ENCODE measurements around the gene TMEM175.

TMEM175 gene

DNA sequence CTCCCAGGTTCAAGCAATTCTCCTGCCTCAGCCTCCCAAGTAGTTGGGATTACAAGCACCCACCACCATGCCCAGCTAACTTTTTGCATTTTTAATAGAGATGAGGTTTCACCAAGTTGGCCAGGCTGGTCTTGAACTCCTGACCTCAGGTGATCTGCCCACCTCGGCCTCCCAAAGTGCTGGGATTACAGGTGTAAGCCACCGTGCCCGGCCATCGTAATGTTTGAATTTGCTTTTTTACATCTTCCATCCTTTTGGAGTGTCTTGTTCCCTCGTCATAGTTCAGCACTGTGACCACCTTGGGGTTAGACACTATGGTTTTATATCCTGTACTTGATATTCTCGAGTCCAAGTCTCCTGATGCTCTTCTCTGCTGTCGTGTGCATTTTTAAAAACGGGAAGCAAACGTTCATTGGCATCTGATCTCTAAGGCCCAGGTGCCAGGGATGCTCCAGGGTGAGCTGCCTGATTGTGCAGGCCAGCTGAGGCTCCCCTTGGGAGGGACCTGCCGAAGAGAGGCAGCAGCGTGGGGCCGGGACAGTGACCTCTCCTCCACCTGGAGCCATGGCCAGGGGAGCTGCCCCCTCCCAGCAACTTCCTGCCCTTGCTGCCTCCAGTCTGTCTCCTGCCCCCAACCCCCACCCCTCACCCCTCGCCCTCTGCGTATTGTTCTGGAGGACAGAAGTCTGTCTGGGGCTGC, 24.4 kb downstream of the TMEM175 start:
- no peak for TF ChIP-seq CTCF (IDR thresholded peaks at IDR 0.05)
- Histone ChIP-seq H3K4me1 (no peaks in the 10 kb centered on the region), H2AFZ (no peak overlapping the region), H3K27me3 (ENCODE audit: control insufficient read depth, insufficient read depth, low read length) (no peaks in the 10 kb centered on the region), H3K4me3 (ENCODE audit: low read depth, low read length) (no peak overlapping the region), H3K9me3 (ENCODE audit: control insufficient read depth, low read length) (no peaks in the 10 kb centered on the region), H3K79me2 (no peaks in the 10 kb centered on the region), H3K4me2 (ENCODE audit: low read length) (no peak overlapping the region), H3K9ac (no peak overlapping the region), H3K27ac (no peak overlapping the region), H3K36me3 (ENCODE audit: control insufficient read depth, insufficient read depth, low read length) (no peaks in the 10 kb centered on the region)

- Histone ChIP-seq H3K4me2 (ENCODE audit: low read length) (no peak overlapping the region), H3K79me2 (no peaks in the 10 kb centered on the region), H3K9ac (no peak overlapping the region), H3K4me3 (ENCODE audit: low read depth, low read length) (no peak overlapping the region), H3K27me3 (ENCODE audit: control insufficient read depth, insufficient read depth, low read length) (no peaks in the 10 kb centered on the region), H3K36me3 (ENCODE audit: control insufficient read depth, insufficient read depth, low read length) (no peaks in the 10 kb centered on the region), H2AFZ (no peak overlapping the region), H3K9me3 (ENCODE audit: control insufficient read depth, low read length) (no peaks in the 10 kb centered on the region), H3K4me1 (no peaks in the 10 kb centered on the region), H3K27ac (no peak overlapping the region)
- TF ChIP-seq CTCF (IDR thresholded peaks at IDR 0.05), result no peak
These were observed 24.9 kb downstream of the TMEM175 start for GRCh38 chr4:957231-957580.

DNA sequence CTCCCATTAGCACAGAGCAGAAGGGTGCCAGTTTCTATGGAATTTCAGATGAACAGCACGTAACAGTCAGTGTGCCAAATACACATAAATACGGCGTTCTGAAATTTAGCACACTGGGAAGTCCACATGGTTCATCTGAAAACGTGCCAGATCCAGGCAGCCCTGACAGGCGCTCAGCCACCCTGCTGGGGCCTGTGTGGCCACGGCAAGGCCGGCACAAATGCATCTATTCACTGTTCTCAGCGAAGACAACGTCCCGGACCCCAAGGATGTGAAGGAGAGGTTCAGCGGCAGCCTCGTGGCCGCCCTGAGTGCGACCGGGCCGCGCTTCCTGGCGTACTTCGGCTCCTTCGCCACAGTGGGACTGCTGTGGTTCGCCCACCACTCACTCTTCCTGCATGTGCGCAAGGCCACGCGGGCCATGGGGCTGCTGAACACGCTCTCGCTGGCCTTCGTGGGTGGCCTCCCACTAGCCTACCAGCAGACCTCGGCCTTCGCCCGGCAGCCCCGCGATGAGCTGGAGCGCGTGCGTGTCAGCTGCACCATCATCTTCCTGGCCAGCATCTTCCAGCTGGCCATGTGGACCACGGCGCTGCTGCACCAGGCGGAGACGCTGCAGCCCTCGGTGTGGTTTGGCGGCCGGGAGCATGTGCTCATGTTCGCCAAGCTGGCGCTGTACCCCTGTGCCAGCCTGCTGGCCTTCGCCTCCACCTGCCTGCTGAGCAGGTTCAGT, 25.5 kb downstream of the TMEM175 start:
- Histone ChIP-seq H3K4me2 (ENCODE audit: low read length) (no peak overlapping the region), H3K27me3 (ENCODE audit: control insufficient read depth, insufficient read depth, low read length) (no peaks in the 10 kb centered on the region), H3K27ac (no peak overlapping the region), H3K79me2 (no peaks in the 10 kb centered on the region), H2AFZ (no peak overlapping the region), H3K9ac (no peak overlapping the region), H3K4me3 (ENCODE audit: low read depth, low read length) (no peak overlapping the region), H3K36me3 (ENCODE audit: control insufficient read depth, insufficient read depth, low read length) (no peaks in the 10 kb centered on the region), H3K4me1 (no peaks in the 10 kb centered on the region), H3K9me3 (ENCODE audit: control insufficient read depth, low read length) (no peaks in the 10 kb centered on the region)
- no peak for TF ChIP-seq CTCF (IDR thresholded peaks at IDR 0.05)

DNA sequence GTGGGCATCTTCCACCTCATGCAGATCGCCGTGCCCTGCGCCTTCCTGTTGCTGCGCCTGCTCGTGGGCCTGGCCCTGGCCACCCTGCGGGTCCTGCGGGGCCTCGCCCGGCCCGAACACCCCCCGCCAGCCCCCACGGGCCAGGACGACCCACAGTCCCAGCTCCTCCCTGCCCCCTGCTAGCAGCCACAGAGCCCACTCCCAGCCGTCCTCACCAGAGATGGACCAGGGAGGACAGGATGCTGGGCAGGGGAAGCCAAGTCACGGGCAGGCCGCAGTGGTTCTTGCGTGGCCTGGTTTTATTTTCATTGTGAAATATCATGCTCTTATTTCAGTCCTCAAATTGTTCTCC, 26.0 kb downstream of the TMEM175 start:
- H3K4me1 ChIP-seq, result no peaks in the 10 kb centered on the region
- no peaks in the 10 kb centered on the region for H3K36me3 ChIP-seq (ENCODE audit: control insufficient read depth, insufficient read depth, low read length)
- H3K9ac ChIP-seq, result no peak overlapping the region
- H3K27me3 ChIP-seq (ENCODE audit: control insufficient read depth, insufficient read depth, low read length), result no peaks in the 10 kb centered on the region
- H3K9me3 ChIP-seq (ENCODE audit: control insufficient read depth, low read length), result no peaks in the 10 kb centered on the region
- no peak overlapping the region for H3K4me2 ChIP-seq (ENCODE audit: low read length)
- H3K79me2 ChIP-seq, result no peaks in the 10 kb centered on the region
- no peak for TF ChIP-seq CTCF (IDR thresholded peaks at IDR 0.05)
- H2AFZ ChIP-seq, result no peak overlapping the region
- no peak overlapping the region for H3K27ac ChIP-seq
- no peak overlapping the region for H3K4me3 ChIP-seq (ENCODE audit: low read depth, low read length)

All from parathyroid adenoma (tissue), 2 donors.